Right lobe of liver (tissue), 6 donors: ENCODE data around the gene AMPH. TPM values are rescaled to one million over a fixed set of nuclear protein-coding genes. Genes with fewer than 3 reads are reported as not detected.

Source experiments
- ATAC-seq, 4 donors: fragments of 200-7000 bp; cut with Tn5 transposase; one replicate each; pipeline ENCODE4 v1.9.1; 2020; ENCODE audit warnings: mild to moderate bottlenecking in 4 of 4, moderate library complexity in 4 of 4
- DNase-seq, 3 donors: peaks; one replicate each; pipeline ENCODE4 v3.0.0-alpha.2; 2020
- H3K27ac ChIP-seq, 3 donors: fragments of 200-600 bp; one replicate each; pipeline ENCODE4 v1.8.0; 2022
- H3K27me3 ChIP-seq, 2 donors: fragments of 200-600 bp; one replicate each; pipeline ENCODE4 v1.8.0; 2022
- H3K36me3 ChIP-seq, 4 donors: fragments of 200-600 bp; sonication (generic) in 1 of 4; one replicate each; pipeline versions ENCODE4 v1.5.1 to v1.8.0; 2017 to 2022; ENCODE audit warnings: control low read depth in 1 of 4
- H3K4me1 ChIP-seq, 4 donors: fragments of 200-600 bp; sonication (generic) in 1 of 4; one replicate each; pipeline versions ENCODE4 v1.5.1 to v1.8.0; 2017 to 2022; ENCODE audit warnings: control low read depth in 1 of 4
- H3K4me3 ChIP-seq, 3 donors: fragments of 200-600 bp; one replicate each; pipeline ENCODE4 v1.8.0; 2022
- H3K9me3 ChIP-seq, 4 donors: fragments of 200-600 bp; sonication (generic) in 1 of 4; one replicate each; pipeline versions ENCODE4 v1.5.1 to v1.8.0; 2017 to 2022; ENCODE audit warnings: control low read depth in 1 of 4
- POLR2A ChIP-seq: fragments of 450-650 bp; IDR thresholded peaks from one replicate; pipeline ENCODE4 v1.6.1; 2017; ENCODE audit warnings: antibody characterized with exemption, mild to moderate bottlenecking
- WGBS: methylation state at CpG from one replicate; pipeline ENCODE4 v1.1.6; 2018; ENCODE audit warnings: low coverage, low lambda C conversion rate; ENCODE audit not compliant: insufficient coverage; ENCODE audit errors: missing lambda C conversion rate; 5-methylcytosine and 5-hydroxymethylcytosine counted together
- intact Hi-C, 2 donors: fragments of 100-400 bp; cut with DNase I; formaldehyde crosslinking; loops; one replicate each; pipeline versions ENCODE4 v1.11.2 to v1.14.1; 2022
- total RNA-seq, 6 experiments: library from RNA; depleted of rRNA in 2 of 6; stranded (reverse); fragments of >200 nt in 2 of 6; fragmentation: NEBNext Ultra II Directional in 3 of 6; extraction: Animal tissue kit (Norgen Biotek cat#: 25700) in 3 of 6; gene quantifications; one replicate each; pipeline versions ENCODE4 v1.1.0 to v1.2.4, GENCODE V29; 2016 to 2023
- TF ChIP-seq, protein P1 (sequence below), 4 donors: fragments of 200-600 bp in 3 of 4; fragments of 450-650 bp in 1 of 4; IDR thresholded peaks; one replicate each; pipeline versions ENCODE4 v1.5.1 to v1.8.0; 2016 to 2022; ENCODE audit warnings: antibody characterized with exemption in 4 of 4, mild to moderate bottlenecking in 2 of 4
- donor health status: DM: no; HTN: yes; CAD: no.
- donor health status: DM: no; HTN: no; CAD: no.
- donor health status: DM: no; HTN: no; CAD: no.
- donor health status: DM: no; HTN: yes; CAD: no.
- donor health status: DM: no; HTN: yes; CAD: no.

AMPH gene
- total RNA-seq, 6 experiments from 2014 or later, result 0.20 to 0.67 (median 0.39) TPM

DNA sequence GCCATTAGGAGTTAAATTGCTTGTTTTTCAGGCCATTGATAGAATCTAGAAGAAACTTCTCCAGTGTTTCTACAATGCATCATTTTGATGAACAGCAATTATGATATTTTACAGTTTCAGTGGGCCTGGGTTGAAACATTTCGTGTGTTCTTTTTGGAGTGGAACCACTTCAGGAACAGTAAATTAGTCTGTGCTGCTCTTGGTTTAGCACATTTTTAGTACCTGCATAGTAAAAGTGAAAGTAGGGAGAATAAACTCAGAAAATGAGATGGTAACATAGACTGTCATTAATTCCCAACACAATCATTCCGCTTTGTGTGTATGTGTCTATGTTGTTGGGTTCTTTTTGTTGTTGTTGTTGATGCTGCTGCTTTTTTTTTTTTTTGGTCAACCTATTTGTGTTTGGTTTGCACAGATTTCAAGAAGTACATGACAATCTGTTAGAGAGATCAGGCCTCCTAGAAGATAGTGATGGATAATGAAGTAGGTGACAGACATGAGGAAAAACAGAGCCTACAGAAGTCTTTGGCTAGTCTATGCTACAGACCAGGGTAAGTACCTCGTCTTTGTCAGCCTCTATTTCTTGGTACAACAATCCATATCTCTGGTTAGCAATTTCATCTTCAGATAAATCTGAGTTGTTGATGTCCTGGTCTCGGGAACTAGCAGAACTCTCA lies 203.8 kb downstream of the AMPH start:
- WGBS, result 21% methylated on average over 4 of the region's 4 CpGs
- H3K4me1 ChIP-seq, result no peaks in the 10 kb centered on the region
- DNase-seq (no peak), ATAC-seq (no peak)
- H3K36me3 ChIP-seq, result no peaks in the 10 kb centered on the region
- H3K4me3 ChIP-seq, result no peak overlapping the region
- intact Hi-C loops, result no loop called here
- TF ChIP-seq, protein P1, sequence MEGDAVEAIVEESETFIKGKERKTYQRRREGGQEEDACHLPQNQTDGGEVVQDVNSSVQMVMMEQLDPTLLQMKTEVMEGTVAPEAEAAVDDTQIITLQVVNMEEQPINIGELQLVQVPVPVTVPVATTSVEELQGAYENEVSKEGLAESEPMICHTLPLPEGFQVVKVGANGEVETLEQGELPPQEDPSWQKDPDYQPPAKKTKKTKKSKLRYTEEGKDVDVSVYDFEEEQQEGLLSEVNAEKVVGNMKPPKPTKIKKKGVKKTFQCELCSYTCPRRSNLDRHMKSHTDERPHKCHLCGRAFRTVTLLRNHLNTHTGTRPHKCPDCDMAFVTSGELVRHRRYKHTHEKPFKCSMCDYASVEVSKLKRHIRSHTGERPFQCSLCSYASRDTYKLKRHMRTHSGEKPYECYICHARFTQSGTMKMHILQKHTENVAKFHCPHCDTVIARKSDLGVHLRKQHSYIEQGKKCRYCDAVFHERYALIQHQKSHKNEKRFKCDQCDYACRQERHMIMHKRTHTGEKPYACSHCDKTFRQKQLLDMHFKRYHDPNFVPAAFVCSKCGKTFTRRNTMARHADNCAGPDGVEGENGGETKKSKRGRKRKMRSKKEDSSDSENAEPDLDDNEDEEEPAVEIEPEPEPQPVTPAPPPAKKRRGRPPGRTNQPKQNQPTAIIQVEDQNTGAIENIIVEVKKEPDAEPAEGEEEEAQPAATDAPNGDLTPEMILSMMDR (IDR thresholded peaks at IDR 0.05), result no peak
- no peak for TF ChIP-seq POLR2A
- H3K9me3 ChIP-seq, result no peaks in the 10 kb centered on the region
- no peak overlapping the region for H3K27ac ChIP-seq
- no peaks in the 10 kb centered on the region for H3K27me3 ChIP-seq

DNA sequence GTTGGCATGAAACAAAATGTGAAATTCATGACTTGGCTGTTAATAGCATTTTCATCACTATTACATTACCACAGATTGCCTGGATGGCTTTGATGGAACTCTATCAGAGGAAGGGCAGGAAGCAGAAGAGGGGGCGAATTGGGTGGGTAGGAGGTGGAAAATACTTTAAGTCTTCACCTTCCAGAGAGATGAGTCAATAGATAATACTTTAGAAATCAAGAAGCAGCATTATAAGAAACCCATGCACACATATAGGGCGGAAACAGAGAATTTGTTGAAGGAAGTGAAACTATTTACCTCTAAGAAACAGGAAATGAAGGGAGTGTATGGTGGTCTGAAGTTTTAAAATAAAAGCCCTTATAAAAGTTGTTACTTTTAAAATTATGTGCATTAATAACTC lies 205.7 kb downstream of the AMPH start:
- intact Hi-C loops, result no loop called here
- H3K27me3 ChIP-seq, result no peaks in the 10 kb centered on the region

DNA sequence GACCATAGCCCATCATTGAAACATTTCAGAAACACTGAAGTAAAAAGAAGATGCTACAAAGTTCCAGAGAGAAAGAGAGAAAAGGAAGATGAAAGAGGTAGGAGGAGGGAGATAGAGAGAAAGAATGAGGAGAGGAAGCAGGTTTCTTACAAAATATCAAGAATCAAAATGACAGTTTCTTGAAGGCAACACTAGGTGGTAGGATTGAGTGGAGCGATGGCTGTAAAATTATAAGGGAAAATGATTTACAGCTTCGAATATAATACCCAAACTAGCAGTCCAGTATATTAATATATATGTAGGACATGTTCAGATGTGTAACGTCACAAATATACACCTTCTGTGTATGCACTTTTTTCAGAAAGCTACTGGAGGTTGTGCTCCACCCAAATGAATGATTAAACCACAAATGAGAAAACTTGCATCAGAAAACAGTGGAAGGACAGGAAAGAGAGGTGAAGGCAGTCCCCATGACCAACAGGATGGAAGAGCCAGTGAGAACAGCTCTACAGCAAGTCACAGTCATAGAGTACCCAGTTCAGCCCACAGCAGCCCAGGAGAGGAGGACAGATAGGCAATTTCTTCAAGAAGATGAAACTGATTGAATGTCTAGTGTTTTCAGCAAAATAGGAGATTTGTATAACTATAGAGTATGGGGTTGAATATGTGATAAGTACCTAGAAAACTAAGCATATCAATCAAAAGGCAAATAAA lies 206.3 kb downstream of the AMPH start:
- intact Hi-C loops, result no loop called here
- no peaks in the 10 kb centered on the region for H3K27me3 ChIP-seq
- H3K4me1 ChIP-seq, result no peaks in the 10 kb centered on the region
- H3K4me3 ChIP-seq, result no peak overlapping the region
- no peaks in the 10 kb centered on the region for H3K36me3 ChIP-seq
- no peaks in the 10 kb centered on the region for H3K9me3 ChIP-seq
- ATAC-seq (no peak), DNase-seq (no peak)
- TF ChIP-seq, protein P1 (IDR thresholded peaks at IDR 0.05), result no peak
- no peak for TF ChIP-seq POLR2A
- H3K27ac ChIP-seq, result no peak overlapping the region
- WGBS, result 62% methylated on average over 3 of the region's 3 CpGs

More for the DNA sequence above, 205.7 kb downstream of the AMPH start:
- Histone ChIP-seq H3K9me3 (no peaks in the 10 kb centered on the region), H3K4me3 (no peak overlapping the region), H3K36me3 (no peaks in the 10 kb centered on the region), H3K4me1 (no peaks in the 10 kb centered on the region), H3K27ac (no peak overlapping the region)
- DNase-seq (no peak), ATAC-seq (no peak)
- WGBS, result 21% methylated on average over 2 of the region's 2 CpGs
- TF ChIP-seq, protein P1 (IDR thresholded peaks at IDR 0.05), result no peak
- TF ChIP-seq POLR2A, result no peak

DNA sequence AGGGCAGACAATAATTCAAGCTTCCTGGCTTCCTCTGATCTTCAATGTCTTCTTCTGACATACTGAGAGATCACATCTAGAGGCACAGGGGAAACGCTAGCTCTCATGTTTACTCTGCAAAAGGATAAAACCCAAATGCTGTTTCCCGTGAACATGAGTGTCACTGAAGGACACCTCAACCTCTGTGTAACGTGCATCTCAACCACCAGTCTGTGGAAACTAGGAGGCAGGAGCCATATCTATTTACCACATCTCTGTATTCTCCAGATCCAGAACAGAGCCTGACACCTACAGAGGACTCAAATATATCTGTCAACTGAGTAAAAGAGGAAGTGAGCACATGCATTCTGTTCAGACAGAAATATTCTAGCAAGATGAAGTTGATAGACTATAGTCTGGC lies 217.4 kb downstream of the AMPH start:
- DNase-seq (no peak), ATAC-seq (no peak)
- WGBS, result 20% methylated on average over 3 of the region's 3 CpGs
- H3K27me3 ChIP-seq, result no peaks in the 10 kb centered on the region
- H3K36me3 ChIP-seq, result no peaks in the 10 kb centered on the region
- TF ChIP-seq POLR2A, result no peak
- TF ChIP-seq, protein P1 (IDR thresholded peaks at IDR 0.05), result no peak
- intact Hi-C loops, result no loop called here
- H3K27ac ChIP-seq, result no peak overlapping the region
- H3K4me1 ChIP-seq, result no peaks in the 10 kb centered on the region
- H3K4me3 ChIP-seq, result no peak overlapping the region
- no peaks in the 10 kb centered on the region for H3K9me3 ChIP-seq
